ENCODE data around the gene SLC39A6.
"Not testable (repeated sequence)": the region's sequence is repeated elsewhere in the genome, so short reads cannot be mapped to it uniquely, and the experiment has no call there.

Gene SLC39A6

DNA sequence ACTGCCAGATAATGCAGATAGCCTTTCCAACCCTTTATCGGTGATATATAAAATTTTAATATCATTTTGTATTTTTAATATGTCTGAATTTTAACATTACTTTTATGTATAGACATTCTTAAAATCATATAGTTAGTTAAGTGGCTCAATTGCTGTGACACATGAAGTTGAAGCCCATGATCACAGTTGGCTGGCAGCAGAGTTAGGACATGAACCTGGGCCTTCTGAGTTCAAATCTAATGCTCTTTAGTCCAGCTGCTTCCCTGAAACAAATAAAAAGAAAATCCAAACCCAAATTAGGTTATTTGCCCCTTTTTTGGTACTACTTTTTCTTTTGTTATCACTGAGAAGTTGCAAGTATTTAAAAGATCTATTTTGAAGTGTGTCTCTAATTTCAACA is 6.1 kb upstream of the SLC39A6 start:
- DNase-seq (ENCODE audit: low spot score): no peak

DNA sequence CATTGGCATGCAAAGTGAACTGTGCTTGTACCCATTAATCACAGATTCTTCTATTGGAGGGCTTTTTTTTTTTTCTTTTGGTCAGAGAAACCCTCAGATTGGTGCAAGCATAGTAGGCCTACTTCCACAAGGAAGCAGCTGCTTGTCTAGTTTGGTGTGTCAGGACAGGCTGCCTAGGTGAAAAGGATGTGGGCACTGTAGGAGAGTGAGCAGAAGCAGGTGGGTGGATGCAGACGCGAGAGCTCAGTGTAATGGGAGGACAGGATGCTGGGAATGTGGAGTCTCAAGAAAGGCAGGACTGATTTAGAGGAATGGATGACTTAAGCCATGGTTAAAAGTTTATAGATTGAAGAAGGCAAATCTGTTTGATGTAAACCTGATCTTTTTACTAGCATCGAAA is 3.6 kb upstream of the SLC39A6 start:
- no peak for DNase-seq (ENCODE audit: low spot score)

DNA sequence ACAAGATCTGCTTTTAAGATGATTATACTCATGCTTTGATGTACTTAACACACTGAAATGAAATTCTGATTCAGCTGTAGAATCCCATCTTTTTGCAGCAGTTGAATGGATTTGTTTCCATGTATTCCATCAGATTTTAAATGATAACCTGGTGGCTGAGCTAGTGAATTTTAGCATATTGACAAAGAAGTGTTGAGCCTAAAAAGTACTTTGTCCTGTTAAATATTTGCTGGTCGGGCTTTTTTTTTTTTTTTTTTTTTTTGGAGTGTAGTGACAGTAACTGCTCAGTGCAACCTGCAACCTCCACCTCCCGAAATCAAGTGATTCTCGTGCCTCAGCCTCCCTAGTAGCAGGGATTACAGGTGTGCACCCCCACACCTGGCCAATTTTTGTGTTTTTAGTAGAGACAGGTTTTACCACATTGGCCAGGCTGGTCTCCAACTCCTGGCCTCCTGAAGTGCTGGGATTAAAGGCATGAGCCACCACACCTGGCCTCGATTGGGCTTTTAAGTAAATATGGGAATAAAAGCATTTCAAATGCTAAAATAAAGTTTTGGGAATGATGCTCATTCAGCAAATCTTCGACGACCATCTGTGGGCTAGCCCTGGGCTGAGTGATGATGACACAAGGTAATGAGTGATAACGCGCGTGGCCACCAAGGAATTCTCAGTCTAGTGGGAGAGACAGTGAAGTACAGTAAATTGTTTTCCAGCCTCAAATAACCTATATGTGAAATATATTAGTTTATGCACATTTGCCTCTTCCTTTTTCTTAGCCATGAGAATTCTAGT is 2.7 kb upstream of the SLC39A6 start:
- no peak for DNase-seq (ENCODE audit: low spot score)

DNA sequence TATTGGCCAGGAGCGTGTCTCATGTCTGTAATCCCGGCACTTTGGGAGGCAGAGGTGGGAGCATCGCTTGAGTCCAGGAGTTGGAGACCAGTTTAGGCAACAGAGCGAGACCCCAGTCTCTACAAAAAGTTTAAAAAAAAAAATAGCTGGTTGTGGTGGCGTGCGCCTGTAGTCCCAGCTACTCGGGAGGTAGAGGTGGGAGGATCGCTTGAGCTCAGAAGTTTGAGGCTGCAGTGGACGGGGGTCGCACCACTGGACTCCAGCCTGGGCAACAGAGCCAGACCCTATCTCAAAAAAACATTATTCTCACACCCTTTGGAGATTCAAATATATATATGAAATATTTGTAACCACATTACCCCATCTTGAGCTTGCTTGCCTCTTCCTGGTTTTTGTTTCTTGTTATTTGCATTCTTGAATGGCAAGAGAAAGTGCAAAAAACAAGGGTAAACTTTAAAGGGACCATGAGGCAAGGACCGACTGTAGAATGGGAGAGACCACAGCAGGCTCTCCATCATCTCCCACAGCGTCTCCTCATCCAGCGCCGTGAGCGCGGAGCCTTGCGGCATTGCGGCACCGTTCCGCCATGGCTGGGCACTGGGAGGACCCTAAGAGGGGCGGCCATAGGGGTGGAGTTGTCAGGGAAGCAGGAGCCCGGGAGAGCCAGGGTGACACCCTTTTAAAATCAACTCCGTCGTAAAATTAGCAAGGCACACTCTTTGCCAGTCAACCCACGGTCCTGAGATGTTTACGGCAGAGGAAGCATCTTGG is 1.9 kb upstream of the SLC39A6 start:
- DNase-seq (ENCODE audit: low spot score): no peak

DNA sequence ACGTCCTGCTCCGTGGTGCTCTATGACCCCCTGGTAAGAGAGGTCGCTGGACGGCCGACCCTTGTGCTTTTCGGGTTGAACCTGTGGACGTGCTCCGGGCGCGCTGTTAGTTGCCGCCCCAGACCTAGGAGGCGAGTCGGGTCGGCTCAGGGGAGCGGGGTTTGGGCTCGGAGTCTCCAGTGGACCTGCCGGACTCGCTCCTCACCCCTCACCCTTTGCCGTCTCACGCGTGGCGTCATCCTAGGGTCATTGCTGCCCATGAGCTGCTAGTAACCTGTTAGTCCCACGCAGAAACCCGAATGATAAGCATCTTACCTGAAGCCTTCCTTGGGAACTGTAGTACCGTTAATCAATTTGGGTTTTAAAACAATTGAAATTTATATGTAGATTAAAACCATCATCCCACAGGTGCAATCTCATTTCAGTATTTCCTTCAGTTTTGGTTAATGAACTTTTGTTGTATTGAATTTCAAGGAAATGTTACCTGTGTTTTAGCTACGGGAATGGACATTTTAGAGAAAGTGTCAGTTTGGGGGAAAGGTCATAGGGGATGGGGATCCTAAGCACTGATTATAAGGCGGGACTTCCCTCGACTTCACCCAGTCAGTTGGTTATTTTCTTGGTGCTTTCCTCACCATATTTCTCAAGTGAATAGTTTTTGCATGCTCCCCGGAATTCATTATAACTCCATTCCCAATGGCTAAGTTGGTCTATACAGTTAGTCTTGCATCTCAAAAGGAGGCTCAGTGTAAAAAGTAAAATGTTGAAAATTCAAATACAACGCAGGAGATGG is 1.1 kb upstream of the SLC39A6 start:
- no peak for DNase-seq (ENCODE audit: low spot score)

DNA sequence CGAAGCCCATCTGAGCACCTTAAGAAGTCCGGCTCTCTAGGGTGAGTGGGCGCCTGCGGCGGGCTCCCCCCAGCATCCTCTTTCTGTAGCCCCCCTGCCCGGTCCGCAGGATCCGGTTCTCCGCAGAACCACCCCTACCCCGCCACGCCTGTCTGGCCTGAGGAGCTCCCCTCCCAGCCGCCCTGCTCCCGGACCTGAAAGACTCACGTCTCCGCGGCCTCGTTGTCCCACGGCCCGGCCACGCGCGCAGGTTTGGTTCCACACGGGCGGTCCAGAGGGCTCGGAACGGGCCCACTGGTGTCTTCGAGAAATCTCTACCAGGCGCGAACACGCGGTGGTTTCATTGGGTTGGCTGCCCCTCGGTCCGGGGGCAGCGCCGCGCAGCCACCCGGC is 237 bp downstream of the SLC39A6 start:
- no peak for DNase-seq (ENCODE audit: low spot score)

DNA sequence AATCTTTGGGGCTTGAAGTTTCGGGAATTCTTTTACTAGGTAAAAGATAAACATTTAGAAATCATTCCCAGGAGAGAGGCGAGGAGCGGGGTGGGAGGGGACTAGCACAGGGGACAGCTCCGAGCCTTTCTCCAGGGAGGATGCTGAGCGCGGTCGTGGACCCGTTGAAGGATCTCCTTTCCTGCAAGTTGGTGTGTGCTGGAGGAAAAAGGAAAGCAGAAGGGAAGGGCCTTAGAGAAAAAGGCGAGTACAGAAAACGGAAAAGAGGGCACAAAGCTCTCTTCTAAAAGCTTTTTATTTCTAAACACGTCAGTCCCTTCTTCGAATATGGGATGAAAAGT is 640 bp downstream of the SLC39A6 start:
- DNase-seq (ENCODE audit: low spot score): peak; percentile 15

DNA sequence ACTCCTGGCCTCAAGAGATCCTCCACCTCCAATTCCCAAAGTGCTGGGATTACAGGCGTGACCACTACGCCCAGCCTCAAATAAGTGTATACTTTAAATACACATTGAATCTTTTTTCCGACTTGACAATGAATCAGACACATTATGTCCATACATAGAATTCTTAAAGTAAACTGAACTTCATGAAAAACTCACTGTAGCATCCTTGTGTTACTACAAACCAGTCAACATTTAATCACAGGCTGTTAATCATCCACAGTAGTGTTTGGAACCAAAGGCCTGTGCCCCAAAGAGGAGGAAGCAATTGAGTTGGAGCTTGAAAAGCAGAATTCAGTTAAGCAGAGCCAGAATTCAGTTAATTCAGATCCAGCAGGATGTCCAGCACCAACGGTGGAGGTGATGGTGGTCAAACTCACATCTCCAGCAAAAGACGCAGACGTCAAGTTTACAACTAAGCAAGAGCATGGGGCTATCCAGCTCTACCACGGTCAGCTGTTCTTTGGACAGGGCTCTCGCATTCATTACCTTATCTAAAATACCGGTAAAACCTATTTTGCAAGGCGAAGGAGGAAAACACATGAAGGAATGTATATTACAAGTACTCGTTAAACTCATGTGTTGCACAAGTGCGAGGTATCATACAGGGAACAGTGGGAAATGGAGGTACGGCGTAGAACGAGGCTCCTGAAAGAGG is 1.2 kb downstream of the SLC39A6 start:
- DNase-seq (ENCODE audit: low spot score): no peak

DNA sequence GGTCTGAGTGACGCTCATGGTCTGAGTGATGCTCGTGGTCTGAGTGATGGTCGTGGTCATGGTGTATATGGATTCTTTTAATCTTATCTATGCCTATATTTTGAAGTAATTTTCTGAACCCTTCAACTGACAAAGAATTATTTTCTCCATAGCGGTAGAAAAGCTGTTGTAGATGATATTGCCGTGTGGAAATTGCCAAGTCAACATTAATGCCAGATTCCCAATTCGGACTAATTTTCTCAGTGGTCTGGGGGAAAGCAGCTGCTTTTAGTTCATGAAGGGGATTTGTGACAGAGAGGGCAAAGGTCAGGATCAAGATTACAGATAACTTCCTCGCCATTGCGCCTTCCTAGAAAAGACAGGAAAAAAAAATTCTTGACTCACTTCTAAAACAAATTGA is 2.5 kb downstream of the SLC39A6 start:
- DNase-seq (ENCODE audit: low spot score): no peak

DNA sequence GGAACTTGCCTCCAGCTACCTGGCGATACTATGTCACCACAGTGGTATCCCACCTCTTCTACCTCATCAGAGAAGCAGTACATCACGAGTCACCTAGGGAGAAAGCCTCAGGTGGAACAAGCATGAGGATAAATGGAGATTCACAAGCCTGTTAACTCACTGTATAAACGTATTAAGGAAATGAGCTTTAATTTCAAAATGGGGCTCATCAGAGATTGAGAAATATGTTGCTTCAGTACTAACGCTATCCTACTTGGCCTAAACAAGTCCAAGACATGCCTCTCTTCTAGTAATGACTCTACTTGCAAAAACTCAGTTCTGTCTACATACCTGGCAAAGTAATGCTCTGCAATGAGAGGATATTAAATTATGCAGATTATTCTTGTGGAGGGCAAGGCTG is 4.3 kb downstream of the SLC39A6 start:
- no peak for DNase-seq (ENCODE audit: low spot score)

DNA sequence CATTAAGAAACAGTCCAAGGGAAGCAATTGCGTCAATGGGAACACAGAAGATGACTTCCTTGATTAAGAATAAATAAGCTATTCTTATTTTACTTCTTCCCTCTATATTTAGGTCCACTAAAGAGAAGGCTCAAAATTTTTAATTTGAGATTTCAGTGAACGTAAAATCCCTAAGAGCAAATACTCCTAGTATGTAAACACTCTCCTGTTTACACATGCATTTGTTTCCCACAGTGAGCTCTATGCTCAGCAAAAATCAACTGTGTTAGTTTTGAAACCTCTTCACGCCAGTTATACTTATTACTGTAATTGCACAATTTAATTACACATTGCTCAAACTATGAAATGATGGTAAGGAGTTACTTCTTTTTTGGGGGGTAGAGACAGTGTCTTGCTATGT is 8.8 kb downstream of the SLC39A6 start:
- no peak for DNase-seq (ENCODE audit: low spot score)

DNA sequence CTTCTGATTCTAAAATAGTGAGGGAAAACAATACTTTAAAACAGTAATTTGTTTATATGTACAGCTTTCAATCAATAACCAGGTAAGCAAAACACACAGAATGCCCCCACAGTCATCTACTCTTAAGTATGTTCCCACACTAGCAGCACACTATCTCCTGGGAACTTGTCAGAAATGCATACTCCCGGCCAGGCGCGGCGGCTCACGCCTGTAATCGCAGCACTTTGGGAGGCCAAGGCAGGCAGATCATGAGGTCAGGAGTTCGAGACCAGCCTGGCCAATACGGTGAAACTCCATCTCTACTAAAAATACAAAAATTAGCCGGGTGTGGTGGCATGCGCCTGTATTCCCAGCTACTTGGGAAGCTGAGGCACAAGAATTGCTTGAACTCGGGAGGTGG is 12.4 kb downstream of the SLC39A6 start:
- DNase-seq (ENCODE audit: low spot score): not testable (repeated sequence)

DNA sequence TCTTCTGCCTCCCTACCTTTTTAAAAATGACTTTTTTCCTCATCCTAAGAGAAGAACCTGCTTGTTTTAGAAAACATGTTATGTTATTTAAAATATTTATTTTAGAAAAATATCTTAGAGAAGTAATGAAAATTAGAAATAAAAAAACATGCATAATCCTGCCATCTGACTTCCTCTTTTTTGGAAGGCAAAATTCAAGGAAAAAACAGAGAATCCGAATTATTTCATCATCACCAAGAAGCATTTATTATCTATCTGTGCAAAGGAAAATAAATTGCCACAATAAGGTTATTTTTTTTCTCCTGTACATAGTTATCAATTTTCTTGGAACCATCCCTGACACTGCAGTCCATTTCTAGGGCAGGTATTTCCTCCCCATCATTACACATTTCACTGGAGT is 14.4 kb downstream of the SLC39A6 start:
- DNase-seq (ENCODE audit: low spot score): no peak

DNA sequence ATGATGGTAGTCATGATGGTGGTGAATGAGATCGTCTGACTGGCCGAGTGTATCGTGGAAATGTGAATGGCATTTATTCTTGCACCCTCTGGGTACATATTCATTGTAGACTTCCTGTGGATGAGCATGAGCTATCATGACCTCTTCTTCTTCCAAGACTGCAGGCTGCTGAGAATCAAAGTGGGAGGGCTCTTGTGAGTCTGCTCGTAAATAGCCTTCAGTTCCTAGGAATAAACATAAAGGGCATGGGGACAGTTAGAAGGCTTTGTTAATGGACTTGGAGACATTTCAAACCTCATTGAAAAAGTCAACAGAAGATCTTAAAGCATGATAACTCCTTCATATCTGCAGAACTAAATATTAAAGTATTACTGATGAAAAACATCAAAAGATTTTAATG is 14.9 kb downstream of the SLC39A6 start:
- DNase-seq (ENCODE audit: low spot score): no peak

DNA sequence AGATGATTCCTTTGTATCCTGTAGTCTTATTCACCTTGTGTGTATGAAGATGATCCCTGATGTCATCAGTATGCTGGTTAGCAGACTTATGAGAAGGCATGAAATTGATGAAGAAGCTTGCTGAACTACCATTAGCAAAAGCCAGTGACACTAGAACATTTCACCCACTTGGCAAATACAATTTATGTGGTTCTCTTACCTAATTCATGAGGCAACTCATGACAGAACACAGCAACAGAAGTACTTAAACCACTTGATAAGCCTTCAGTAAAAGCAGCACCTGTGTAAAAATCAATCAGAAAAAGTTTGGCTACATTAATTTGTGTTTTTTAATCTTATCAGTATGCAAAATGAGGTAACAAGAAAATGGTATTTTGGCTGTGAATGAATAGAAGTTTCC is 16.8 kb downstream of the SLC39A6 start:
- no peak for DNase-seq (ENCODE audit: low spot score)

DNA sequence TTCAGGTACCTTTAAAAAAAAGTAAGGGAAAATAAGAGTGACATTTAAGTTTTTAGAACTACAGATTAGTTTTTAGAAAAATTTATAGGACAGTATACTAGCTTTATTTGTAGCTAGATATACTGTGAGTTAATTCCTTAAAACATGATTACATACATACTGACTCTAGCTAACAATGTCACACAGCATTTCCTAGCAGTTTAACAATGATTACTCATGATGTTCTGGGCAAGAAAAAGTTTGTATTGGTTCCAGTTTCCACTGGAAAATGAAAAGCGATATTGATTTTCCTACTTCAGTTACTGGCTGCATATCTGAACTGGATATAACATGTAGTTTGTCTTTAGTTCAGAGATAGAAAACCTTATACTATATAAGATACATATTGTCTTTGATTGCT is 19.4 kb downstream of the SLC39A6 start:
- DNase-seq (ENCODE audit: low spot score): no peak

DNA sequence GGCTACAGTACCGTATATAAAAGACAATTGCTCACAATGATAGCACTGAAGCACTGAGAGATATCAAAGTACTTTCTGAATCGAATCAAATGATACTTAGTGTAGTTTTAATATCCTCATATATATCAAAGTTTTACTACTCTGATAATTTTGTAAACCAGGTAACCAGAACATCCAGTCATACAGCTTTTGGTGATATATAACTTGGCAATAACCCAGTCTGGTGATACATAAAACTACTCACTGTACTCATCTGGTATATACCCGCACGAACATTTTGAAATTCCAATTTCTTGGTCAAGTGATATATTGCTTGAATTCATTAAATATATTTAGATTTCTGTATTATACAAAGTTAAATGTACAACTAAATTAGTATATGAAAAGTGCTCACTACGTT is 20.5 kb downstream of the SLC39A6 start:
- DNase-seq (ENCODE audit: low spot score): no peak

DNA sequence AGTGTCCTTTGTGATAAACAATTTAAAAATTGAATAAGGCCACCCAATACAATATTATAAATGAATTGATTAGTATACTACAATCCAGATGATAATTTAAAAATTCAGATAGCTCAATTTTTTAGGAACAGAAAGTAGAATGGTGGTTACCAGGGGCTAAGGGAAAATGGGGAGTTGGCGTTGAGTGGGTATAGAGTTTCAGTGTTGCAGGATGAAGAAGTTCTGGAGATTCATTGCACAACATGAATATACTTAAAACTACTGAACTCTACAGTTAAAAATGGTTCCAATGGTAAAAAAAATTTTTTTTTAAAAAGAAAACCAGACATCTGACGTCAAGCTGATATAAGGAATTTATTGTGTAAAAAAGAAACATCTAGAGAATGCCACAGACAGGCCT is 20.9 kb downstream of the SLC39A6 start:
- no peak for DNase-seq (ENCODE audit: low spot score)

DNA sequence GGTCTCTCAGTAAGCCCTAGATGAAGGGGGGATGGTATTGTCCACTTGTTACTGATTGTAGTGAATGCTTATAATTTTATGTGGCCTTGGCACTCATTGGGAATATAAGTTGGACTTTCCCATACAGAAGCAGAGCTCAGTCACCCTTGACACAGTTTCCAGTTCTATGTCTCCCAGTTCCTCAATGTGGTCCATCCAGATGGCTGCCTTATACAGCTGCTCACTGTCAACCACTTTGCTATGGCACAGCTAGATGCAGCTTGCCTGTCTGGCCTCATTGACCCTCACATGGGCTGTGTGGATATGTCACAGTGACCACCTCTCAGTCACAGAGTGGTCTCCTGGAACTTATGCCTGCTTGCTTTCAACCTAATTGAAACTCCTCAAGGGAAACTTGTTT is 21.7 kb downstream of the SLC39A6 start:
- DNase-seq (ENCODE audit: low spot score): no peak

DNA sequence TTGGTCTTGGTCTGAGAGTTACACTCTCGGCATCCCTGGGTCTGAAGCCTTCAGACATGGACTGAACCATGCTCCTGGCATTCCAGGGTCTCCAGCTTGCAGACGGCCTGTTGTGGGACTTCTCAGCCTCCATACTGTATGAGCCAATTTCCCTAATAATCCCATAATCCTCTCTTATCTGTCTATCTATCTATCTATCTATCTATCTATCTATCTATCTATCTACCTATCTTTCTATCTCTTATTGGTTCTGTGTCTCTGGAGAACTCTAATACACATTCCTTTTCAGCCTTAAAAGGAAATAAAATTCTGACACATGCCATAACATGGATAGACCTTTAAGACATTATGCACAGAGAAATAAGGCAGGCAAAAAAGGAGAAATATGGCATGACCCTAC is 24.4 kb downstream of the SLC39A6 start:
- no peak for DNase-seq (ENCODE audit: low spot score)

DNA sequence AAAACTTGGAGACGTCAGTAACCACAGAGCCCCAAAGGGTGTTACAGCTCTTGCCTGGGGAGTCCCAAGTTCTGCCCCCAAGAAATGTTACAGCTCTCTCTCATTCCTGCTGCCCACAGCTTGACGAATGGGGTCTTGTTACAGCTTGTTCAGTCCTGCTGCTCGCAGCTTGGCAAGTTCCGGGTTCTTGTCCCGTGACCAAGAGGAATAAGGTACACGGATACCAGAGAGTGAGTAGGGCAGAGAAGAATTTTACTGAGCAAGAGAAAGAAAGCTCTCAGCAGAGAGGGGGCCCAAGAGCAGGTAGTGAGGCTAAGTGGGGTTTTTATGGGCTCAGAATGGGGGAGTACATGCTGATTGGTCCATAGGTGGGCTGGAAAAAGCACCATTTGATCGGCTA is 27.2 kb downstream of the SLC39A6 start:
- no peak for DNase-seq (ENCODE audit: low spot score)

DNA sequence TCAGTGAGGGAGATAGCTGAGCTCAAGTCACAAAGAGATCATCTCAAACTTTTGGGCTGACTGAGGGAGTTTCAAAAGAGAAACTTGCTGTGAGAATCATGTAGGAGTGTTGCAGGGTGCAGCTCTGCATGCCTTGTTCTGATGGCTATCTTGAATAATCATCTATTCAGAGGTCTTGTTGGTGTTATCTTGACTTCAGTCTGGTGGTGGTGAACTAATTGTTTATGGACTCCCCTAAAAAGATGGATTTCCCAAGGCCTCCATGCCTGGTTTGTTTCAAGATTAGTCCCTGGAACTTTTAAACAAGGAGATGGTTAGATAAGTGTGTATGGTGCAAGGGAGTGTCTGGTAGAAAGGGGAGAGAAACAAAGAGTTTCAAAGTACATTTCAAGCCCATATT is 29.8 kb downstream of the SLC39A6 start:
- DNase-seq (ENCODE audit: low spot score): no peak

DNA sequence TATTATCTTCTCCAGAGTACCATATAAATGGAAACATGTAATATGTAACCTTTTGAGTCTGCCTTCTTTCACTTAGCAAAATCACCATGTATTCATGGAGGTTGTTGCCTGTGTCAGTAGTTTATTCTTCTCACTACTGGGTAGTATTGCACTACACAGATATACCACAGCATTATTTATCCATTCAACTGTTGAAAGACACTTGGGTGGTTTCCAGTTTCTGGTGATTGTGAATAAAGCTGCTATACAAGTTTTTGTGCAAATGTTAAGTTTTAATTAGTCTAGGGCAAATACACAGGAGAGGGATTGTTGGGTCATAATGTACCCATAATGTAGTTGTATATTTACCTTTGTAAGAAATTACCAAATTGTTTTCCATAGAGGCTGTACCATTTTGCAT is 32.2 kb downstream of the SLC39A6 start:
- DNase-seq (ENCODE audit: low spot score): no peak

Measured in HuH-7.5 (cell line).